HG02943 (cell line): ENCODE data around the gene SARM1.

ENCODE experiments used
- ATAC-seq: cut with Tn5 transposase; IDR thresholded peaks from one replicate; pipeline ENCODE4 v1.9.1; 2021; ENCODE audit warnings: mild to moderate bottlenecking, low read depth, moderate library complexity; ENCODE audit not compliant: unreplicated experiment

SARM1 gene

GRCh38 chr17:28340374-28340773, 31.1 kb upstream of the SARM1 start:
- no peak for ATAC-seq

GRCh38 chr17:28341516-28341915, 30.0 kb upstream of the SARM1 start:
- no peak for ATAC-seq

- ATAC-seq = no peak
These were observed 29.2 kb upstream of the SARM1 start for GRCh38 chr17:28342313-28342712.

GRCh38 chr17:28343491-28343932, 28.0 kb upstream of the SARM1 start:
- ATAC-seq = no peak

- ATAC-seq = no peak
These were observed 27.5 kb upstream of the SARM1 start for GRCh38 chr17:28344011-28344410.

- ATAC-seq = no peak
These were observed 27.0 kb upstream of the SARM1 start for GRCh38 chr17:28344435-28344901.

- no peak for ATAC-seq
These were observed 25.9 kb upstream of the SARM1 start for GRCh38 chr17:28345419-28346198.

- ATAC-seq = no peak
These were observed 25.3 kb upstream of the SARM1 start for GRCh38 chr17:28346199-28346580.

- ATAC-seq = no peak
These were observed 24.7 kb upstream of the SARM1 start for GRCh38 chr17:28346746-28347246.

- ATAC-seq = no peak
These were observed 24.1 kb upstream of the SARM1 start for GRCh38 chr17:28347261-28347891.

- no peak for ATAC-seq
These were observed 22.5 kb upstream of the SARM1 start for GRCh38 chr17:28348979-28349378.

- ATAC-seq = no peak
These were observed 21.2 kb upstream of the SARM1 start for GRCh38 chr17:28350271-28350670.

GRCh38 chr17:28357061-28357900, 14.2 kb upstream of the SARM1 start, which contains the start of gene POLDIP2:
TSS of gene POLDIP2 (minus strand) at chr17:28357527. CDS start at chr17:28357448, 79 bp downstream.
- ATAC-seq = peak; percentile 94

GRCh38 chr17:28357901-28358197, 13.6 kb upstream of the SARM1 start:
- no peak for ATAC-seq

GRCh38 chr17:28363186-28363585, 8.3 kb upstream of the SARM1 start:
- ATAC-seq = no peak

- ATAC-seq = no peak
These were observed 7.5 kb upstream of the SARM1 start for GRCh38 chr17:28363776-28364650.

GRCh38 chr17:28364665-28365363, 6.7 kb upstream of the SARM1 start, which contains the start of gene SEBOX:
TSS of gene SEBOX (minus strand) at chr17:28365199. CDS start at chr17:28365151, 48 bp downstream.
- no peak for ATAC-seq

- no peak for ATAC-seq
These were observed 6.0 kb upstream of the SARM1 start for GRCh38 chr17:28365487-28365886.

GRCh38 chr17:28366605-28367004, 4.9 kb upstream of the SARM1 start:
- no peak for ATAC-seq
